NT2/D1 (cell line): ENCODE data around the gene AVPR1B.

Source experiments
- DNase-seq: peaks from one replicate; pipeline ENCODE4 v3.0.0-alpha.2; 2011; ENCODE audit warnings: low read depth, low spot score
- H3K27me3 ChIP-seq: 2 replicates; pipeline ENCODE4 v1.6.0; 2011; ENCODE audit warnings: mild to moderate bottlenecking; ENCODE audit not compliant: insufficient read length, insufficient read depth
- H3K36me3 ChIP-seq: 2 replicates; pipeline ENCODE4 v1.6.1; 2011; ENCODE audit warnings: mild to moderate bottlenecking, low read length, mixed read lengths; ENCODE audit not compliant: insufficient read depth, insufficient read length
- H3K4me1 ChIP-seq: 2 replicates; pipeline ENCODE4 v1.5.1; 2011; ENCODE audit not compliant: insufficient read depth, insufficient read length
- H3K4me3 ChIP-seq: 2 replicates; pipeline ENCODE4 v1.5.1; 2011; ENCODE audit warnings: low read depth; ENCODE audit not compliant: insufficient read length
- H3K9ac ChIP-seq: 2 replicates; pipeline ENCODE4 v1.6.0; 2011; ENCODE audit warnings: low read depth; ENCODE audit not compliant: insufficient read length
- H3K9me3 ChIP-seq: 2 replicates; pipeline ENCODE4 v1.5.1; 2011; ENCODE audit warnings: mild to moderate bottlenecking, low read length; ENCODE audit not compliant: insufficient read depth
- SUZ12 ChIP-seq: IDR thresholded peaks from 2 replicates; pipeline ENCODE4 v1.6.1; 2011; ENCODE audit not compliant: insufficient read length, insufficient read depth; ENCODE audit errors: extremely low read depth
- YY1 ChIP-seq: IDR thresholded peaks from 2 replicates; pipeline ENCODE4 v1.6.1; 2011; ENCODE audit not compliant: insufficient read length, insufficient read depth
- ZNF274 ChIP-seq: IDR thresholded peaks from 2 replicates; pipeline ENCODE4 v1.6.1; 2011; ENCODE audit warnings: mild to moderate bottlenecking, low read depth, low read length

The AVPR1B gene

DNA sequence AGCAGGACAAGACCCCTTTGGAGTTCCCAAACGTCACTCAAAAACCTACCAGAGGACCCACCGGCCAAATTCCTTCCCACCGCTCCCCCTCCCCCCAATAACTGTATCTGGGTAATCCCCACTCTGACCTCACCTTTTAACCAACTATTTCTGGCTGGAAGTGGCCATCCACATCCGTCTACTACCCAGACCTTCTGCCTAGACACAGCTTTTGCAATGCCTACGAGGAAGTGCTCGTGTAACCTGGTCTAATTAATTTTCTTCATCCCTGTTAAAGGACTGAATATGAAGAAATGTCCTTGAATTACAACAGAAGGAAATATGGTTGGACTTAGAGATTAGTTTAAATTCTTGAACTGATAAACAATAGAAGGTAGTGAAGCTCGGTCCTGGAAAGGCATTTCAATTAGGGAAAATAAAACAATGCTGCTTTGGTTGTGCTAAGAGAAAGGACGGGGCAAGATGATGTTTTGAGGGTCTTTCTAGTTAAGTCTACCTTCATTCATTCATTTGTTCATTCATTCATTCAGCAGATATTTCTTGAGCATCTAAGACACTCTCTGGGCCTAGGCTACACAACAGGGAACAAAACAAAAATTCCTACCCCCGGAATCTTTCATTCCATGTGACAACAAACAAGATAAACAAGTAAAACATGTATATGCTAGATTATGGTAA lies 18.8 kb downstream of the AVPR1B start:
- no peak overlapping the region for H3K9ac ChIP-seq
- no peak for DNase-seq
- no peaks in the 10 kb centered on the region for H3K4me1 ChIP-seq
- TF ChIP-seq YY1 (no peak), SUZ12 (no peak), ZNF274 (no peak)
- no peaks in the 10 kb centered on the region for H3K9me3 ChIP-seq
- no peaks in the 10 kb centered on the region for H3K36me3 ChIP-seq
- H3K27me3 ChIP-seq: no peaks in the 10 kb centered on the region
- no peak overlapping the region for H3K4me3 ChIP-seq

- no peaks in the 10 kb centered on the region for H3K27me3 ChIP-seq
- no peak overlapping the region for H3K9ac ChIP-seq
- TF ChIP-seq YY1 (no peak), SUZ12 (no peak), ZNF274 (no peak)
- no peak for DNase-seq
- H3K9me3 ChIP-seq: no peaks in the 10 kb centered on the region
- H3K36me3 ChIP-seq: no peaks in the 10 kb centered on the region
- H3K4me3 ChIP-seq: no peak overlapping the region
- no peaks in the 10 kb centered on the region for H3K4me1 ChIP-seq
Observed at GRCh38 chr1:206097381-206097780, 19.8 kb downstream of the AVPR1B start.

GRCh38 chr1:206094024-206094423 lies 23.2 kb downstream of the AVPR1B start:
- TF ChIP-seq ZNF274 (no peak), YY1 (no peak), SUZ12 (no peak)
- no peaks in the 10 kb centered on the region for H3K36me3 ChIP-seq
- no peak overlapping the region for H3K4me3 ChIP-seq
- H3K9me3 ChIP-seq: no peaks in the 10 kb centered on the region
- no peaks in the 10 kb centered on the region for H3K4me1 ChIP-seq
- H3K27me3 ChIP-seq: no peaks in the 10 kb centered on the region
- no peak for DNase-seq
- H3K9ac ChIP-seq: no peak overlapping the region

GRCh38 chr1:206089341-206089740 lies 27.8 kb downstream of the AVPR1B start:
- TF ChIP-seq ZNF274: no peak
- no peak for TF ChIP-seq YY1
- TF ChIP-seq SUZ12: no peak
- DNase-seq: no peak

GRCh38 chr1:206087091-206087490 lies 30.1 kb downstream of the AVPR1B start:
- no peaks in the 10 kb centered on the region for H3K36me3 ChIP-seq
- no peak for DNase-seq
- no peak overlapping the region for H3K4me3 ChIP-seq
- H3K27me3 ChIP-seq: no peaks in the 10 kb centered on the region
- TF ChIP-seq YY1: no peak
- no peak for TF ChIP-seq ZNF274
- no peak for TF ChIP-seq SUZ12
- H3K9ac ChIP-seq: no peak overlapping the region
- H3K4me1 ChIP-seq: no peaks in the 10 kb centered on the region
- H3K9me3 ChIP-seq: no peaks in the 10 kb centered on the region

More at GRCh38 chr1:206089341-206089740, 27.8 kb downstream of the AVPR1B start:
- no peak overlapping the region for H3K9ac ChIP-seq
- H3K4me3 ChIP-seq: no peak overlapping the region
- no peaks in the 10 kb centered on the region for H3K27me3 ChIP-seq
- no peaks in the 10 kb centered on the region for H3K9me3 ChIP-seq
- H3K36me3 ChIP-seq: no peaks in the 10 kb centered on the region
- H3K4me1 ChIP-seq: no peaks in the 10 kb centered on the region

- Histone ChIP-seq H3K4me3 (no peak overlapping the region), H3K36me3 (no peaks in the 10 kb centered on the region), H3K27me3 (no peaks in the 10 kb centered on the region), H3K9me3 (no peaks in the 10 kb centered on the region), H3K4me1 (peaks cover 3% of the 10 kb centered on the region), H3K9ac (no peak overlapping the region)
- no peak for TF ChIP-seq ZNF274
- no peak for TF ChIP-seq YY1
- TF ChIP-seq SUZ12: no peak
- no peak for DNase-seq
Observed at GRCh38 chr1:206083750-206084149, 33.4 kb downstream of the AVPR1B start.

GRCh38 chr1:206082831-206083695 lies 34.1 kb downstream of the AVPR1B start:
- no peak for DNase-seq
- H3K27me3 ChIP-seq: no peaks in the 10 kb centered on the region
- H3K4me3 ChIP-seq: no peak overlapping the region
- H3K9ac ChIP-seq: no peak overlapping the region
- H3K36me3 ChIP-seq: no peaks in the 10 kb centered on the region
- H3K9me3 ChIP-seq: no peaks in the 10 kb centered on the region
- TF ChIP-seq YY1: no peak
- TF ChIP-seq SUZ12: no peak
- TF ChIP-seq ZNF274: no peak
- peaks cover 3% of the 10 kb centered on the region for H3K4me1 ChIP-seq
